Measurements from ENCODE around the gene TBXA2R. TPM values are rescaled to one million over a fixed set of nuclear protein-coding genes. Genes with fewer than 3 reads are reported as not detected.
A peak's percentile ranks its signal among the peaks of the same experiment; 100 is the strongest.

Gene TBXA2R
- total RNA-seq, 4 donors from 2014 or later: 0.32 to 0.85 (median 0.41) TPM

GRCh38 chr19:3557461-3558248 is 49.0 kb downstream of the TBXA2R start, which contains the start of gene MFSD12:
Gene MFSD12 (minus strand): TSS chr19:3557586. CDS start chr19:3557403, 183 bp downstream.
- DNase-seq (ENCODE audit: low spot score in 2 of 2): peak; percentile 95 to 98
- H3K9me3 ChIP-seq: no peaks in the 10 kb centered on the region
- under 1% methylated on average over 14 of the region's 81 CpGs for WGBS
- H3K27me3 ChIP-seq: no peaks in the 10 kb centered on the region
- TF ChIP-seq POLR2A (IDR thresholded peaks at IDR 0.05) (peak in 1 of 2 donors; percentile 65), EP300 (IDR thresholded peaks at IDR 0.05) (no peak), POLR2AphosphoS5 (IDR thresholded peaks at IDR 0.05) (peak in 1 of 3 donors; percentile 10)
- H3K27ac ChIP-seq: peak within 1 kb of the TSS; percentile 88
- peak within 1 kb of the TSS; percentile 92 for H3K4me3 ChIP-seq
- H3K36me3 ChIP-seq: no peaks in the 10 kb centered on the region
- peaks cover 40% of the 10 kb centered on the region for H3K4me1 ChIP-seq

- Histone ChIP-seq H3K27ac (peak overlapping the region; percentile 88), H3K4me3 (peak overlapping the region; percentile 92), H3K9me3 (no peaks in the 10 kb centered on the region), H3K36me3 (no peaks in the 10 kb centered on the region), H3K4me1 (peaks cover 40% of the 10 kb centered on the region), H3K27me3 (no peaks in the 10 kb centered on the region)
- DNase-seq (ENCODE audit: low spot score in 2 of 2): no peak
- no peak for TF ChIP-seq POLR2A (IDR thresholded peaks at IDR 0.05)
- TF ChIP-seq POLR2AphosphoS5 (IDR thresholded peaks at IDR 0.05): no peak
- no peak for TF ChIP-seq EP300 (IDR thresholded peaks at IDR 0.05)
- no peak for TF ChIP-seq CTCF (IDR thresholded peaks at IDR 0.05)
- 0% methylated on average over 4 of the region's 60 CpGs for WGBS
Observed at GRCh38 chr19:3556978-3557460, 49.7 kb downstream of the TBXA2R start.

- Histone ChIP-seq H3K36me3 (no peaks in the 10 kb centered on the region), H3K4me1 (peaks cover 40% of the 10 kb centered on the region), H3K27ac (no peak overlapping the region), H3K27me3 (no peaks in the 10 kb centered on the region), H3K9me3 (no peaks in the 10 kb centered on the region), H3K4me3 (peak overlapping the region; percentile 92)
- TF ChIP-seq CTCF (IDR thresholded peaks at IDR 0.05) (no peak), EP300 (IDR thresholded peaks at IDR 0.05) (no peak), POLR2A (IDR thresholded peaks at IDR 0.05) (no peak), POLR2AphosphoS5 (IDR thresholded peaks at IDR 0.05) (no peak)
- no peak for DNase-seq (ENCODE audit: low spot score in 2 of 2)
- 29% methylated on average over 9 of the region's 9 CpGs for WGBS
Observed at GRCh38 chr19:3556423-3556977, 50.2 kb downstream of the TBXA2R start.

- no peaks in the 10 kb centered on the region for H3K27me3 ChIP-seq
- no peak overlapping the region for H3K27ac ChIP-seq
- no peaks in the 10 kb centered on the region for H3K36me3 ChIP-seq
- no peak for DNase-seq (ENCODE audit: low spot score in 2 of 2)
- H3K9me3 ChIP-seq: no peaks in the 10 kb centered on the region
- H3K4me3 ChIP-seq: peak overlapping the region; percentile 92
- TF ChIP-seq POLR2A (IDR thresholded peaks at IDR 0.05) (no peak), EP300 (IDR thresholded peaks at IDR 0.05) (no peak), POLR2AphosphoS5 (IDR thresholded peaks at IDR 0.05) (no peak), CTCF (IDR thresholded peaks at IDR 0.05) (no peak)
- 77% methylated on average over 8 of the region's 15 CpGs for WGBS
- H3K4me1 ChIP-seq: peaks cover 40% of the 10 kb centered on the region
Observed at GRCh38 chr19:3555653-3556422, 50.8 kb downstream of the TBXA2R start.

GRCh38 chr19:3554254-3555083 is 52.2 kb downstream of the TBXA2R start:
- Histone ChIP-seq H3K4me3 (no peak overlapping the region), H3K27me3 (no peaks in the 10 kb centered on the region), H3K4me1 (peaks cover 40% of the 10 kb centered on the region), H3K9me3 (no peaks in the 10 kb centered on the region), H3K36me3 (no peaks in the 10 kb centered on the region), H3K27ac (no peak overlapping the region)
- DNase-seq (ENCODE audit: low spot score in 2 of 2): no peak
- 69% methylated on average over 20 of the region's 21 CpGs for WGBS
- TF ChIP-seq POLR2A (IDR thresholded peaks at IDR 0.05) (no peak), POLR2AphosphoS5 (IDR thresholded peaks at IDR 0.05) (no peak)

All from suprapubic skin (tissue), 4 donors.